ENCODE data around the gene HDAC7.

The HDAC7 gene

DNA sequence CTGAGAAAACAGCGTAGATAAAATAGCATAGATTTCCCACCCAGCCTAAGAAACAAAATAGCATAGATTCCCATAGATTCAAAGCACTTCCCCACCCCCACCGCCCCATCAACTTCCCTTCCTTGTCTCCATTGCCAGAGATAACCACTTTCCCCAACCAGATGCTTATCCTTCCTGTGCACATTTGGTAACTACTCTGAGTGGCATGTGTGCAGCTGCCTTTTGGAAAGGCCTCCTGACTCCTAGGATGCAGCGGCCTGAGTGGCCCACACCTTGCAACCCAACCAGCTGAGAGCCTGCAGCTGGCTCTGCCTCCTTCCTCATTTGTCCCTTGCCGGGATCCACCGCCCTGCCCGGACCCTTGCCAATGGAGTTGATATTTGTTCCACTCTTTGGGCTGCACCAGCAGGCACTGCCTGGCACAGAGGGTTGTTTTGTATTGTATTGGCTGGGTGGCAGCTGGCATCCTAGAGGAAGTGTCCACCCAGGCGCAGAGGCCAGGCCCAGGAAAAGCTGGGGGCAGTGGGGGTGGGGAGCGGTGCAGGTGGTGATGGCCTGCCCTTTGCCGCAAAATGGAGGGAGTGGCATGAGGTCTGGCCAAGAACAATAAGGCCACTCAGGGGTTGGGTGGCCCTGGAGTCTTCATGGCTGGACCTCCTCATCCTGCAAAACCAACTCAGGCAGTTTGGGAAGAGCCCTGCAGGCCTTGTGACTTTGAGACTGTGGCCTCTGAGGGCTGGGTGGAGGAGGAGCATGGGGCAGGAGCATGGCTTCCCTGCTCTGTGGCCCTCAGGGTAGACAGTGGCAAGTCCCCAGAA is 41.8 kb downstream of the HDAC7 start:
- Histone ChIP-seq H3K4me1 (ENCODE audit: insufficient read depth, low read length, poor library complexity, severe bottlenecking) (peaks cover 49% of the 10 kb centered on the region), H2AFZ (ENCODE audit: low read length) (no peak overlapping the region), H3K4me2 (ENCODE audit: low read depth, low read length, poor library complexity, severe bottlenecking) (peak overlapping the region; percentile 27), H3F3A (ENCODE audit: low read depth) (no peaks in the 10 kb centered on the region; the same call in 1 of the 2 replicates), H4K20me1 (ENCODE audit: insufficient read depth, low read length, poor library complexity, severe bottlenecking) (peaks cover 5% of the 10 kb centered on the region), H3K36me3 (ENCODE audit: insufficient read depth, low read length) (peaks cover 10% of the 10 kb centered on the region; the same call in 1 of the 2 replicates), H3K4me3 (ENCODE audit: low read length, poor library complexity, severe bottlenecking) (no peak overlapping the region), H3K9me3 (ENCODE audit: insufficient read depth, low read depth, low read length) (no peaks in the 10 kb centered on the region), H3K27me3 (ENCODE audit: insufficient read depth, low read length, poor library complexity, severe bottlenecking) (no peaks in the 10 kb centered on the region), H3K9ac (ENCODE audit: low read depth, low read length, poor library complexity, severe bottlenecking) (no peak overlapping the region), H3K79me2 (ENCODE audit: insufficient read depth, low read length) (peaks cover 10% of the 10 kb centered on the region), H3K9me2 (replicated peaks; ENCODE audit: low read depth, low read length) (no peaks in the 10 kb centered on the region)
- no peak for TF ChIP-seq CTCF (conservative IDR thresholded peaks at IDR 0.05; ENCODE audit: low read length)
- no peak for TF ChIP-seq EZH2phosphoT487 (IDR thresholded peaks at IDR 0.05; ENCODE audit: borderline replicate concordance)

- H3K27me3 ChIP-seq (ENCODE audit: insufficient read depth, low read length, poor library complexity, severe bottlenecking) = no peaks in the 10 kb centered on the region
- H3K36me3 ChIP-seq (ENCODE audit: insufficient read depth, low read length) = peaks cover 4% of the 10 kb centered on the region; the same call in 1 of the 2 replicates
- no peaks in the 10 kb centered on the region; the same call in 1 of the 2 replicates for H3F3A ChIP-seq (ENCODE audit: low read depth)
- H3K9ac ChIP-seq (ENCODE audit: low read depth, low read length, poor library complexity, severe bottlenecking) = peak overlapping the region; percentile 25
- TF ChIP-seq EZH2phosphoT487 (IDR thresholded peaks at IDR 0.05; ENCODE audit: borderline replicate concordance) = no peak
- no peak for TF ChIP-seq CTCF (conservative IDR thresholded peaks at IDR 0.05; ENCODE audit: low read length)
- no peak overlapping the region for H3K4me3 ChIP-seq (ENCODE audit: low read length, poor library complexity, severe bottlenecking)
- H3K4me2 ChIP-seq (ENCODE audit: low read depth, low read length, poor library complexity, severe bottlenecking) = peak overlapping the region; percentile 92
- H3K9me2 ChIP-seq (replicated peaks; ENCODE audit: low read depth, low read length) = no peaks in the 10 kb centered on the region
- H4K20me1 ChIP-seq (ENCODE audit: insufficient read depth, low read length, poor library complexity, severe bottlenecking) = peaks cover 5% of the 10 kb centered on the region
- peaks cover 10% of the 10 kb centered on the region for H3K79me2 ChIP-seq (ENCODE audit: insufficient read depth, low read length)
- no peak overlapping the region for H2AFZ ChIP-seq (ENCODE audit: low read length)
- H3K9me3 ChIP-seq (ENCODE audit: insufficient read depth, low read depth, low read length) = no peaks in the 10 kb centered on the region
- peaks cover 49% of the 10 kb centered on the region for H3K4me1 ChIP-seq (ENCODE audit: insufficient read depth, low read length, poor library complexity, severe bottlenecking)
Measured at GRCh38 chr12:47777151-47777550, 42.6 kb downstream of the HDAC7 start.

DNA sequence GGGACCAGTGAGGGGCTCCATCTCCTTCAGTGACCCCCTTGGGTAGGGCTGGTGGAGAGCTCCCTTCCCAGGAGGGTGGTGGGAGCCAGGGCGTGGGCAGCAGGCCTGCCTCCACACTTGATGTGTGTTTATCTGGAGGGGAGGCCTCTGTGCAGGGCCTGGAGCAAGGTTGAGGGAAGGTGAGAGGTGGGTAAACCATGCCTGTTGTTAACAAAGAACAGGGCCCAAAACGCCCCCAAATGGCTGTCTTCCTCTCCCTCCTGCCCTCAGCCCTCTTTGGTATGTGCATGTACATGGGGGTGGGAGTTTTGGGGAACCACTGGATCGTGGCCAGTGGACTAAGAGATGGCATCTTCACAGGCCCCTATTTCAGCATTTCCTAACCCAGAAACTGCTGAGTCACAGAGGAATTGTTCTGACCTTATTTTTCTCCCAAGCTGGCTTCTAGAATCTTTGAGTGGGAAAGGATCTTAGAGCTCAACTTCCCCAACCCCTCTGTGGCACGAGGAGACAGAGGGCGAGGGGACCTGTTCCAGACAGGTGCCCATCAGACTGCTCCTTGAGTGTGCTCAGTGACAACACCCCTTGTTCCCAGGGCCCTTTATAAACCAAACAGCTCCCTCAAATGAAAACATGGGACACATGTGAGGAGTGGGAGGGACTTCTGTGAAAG is 43.1 kb downstream of the HDAC7 start:
- H3K4me3 ChIP-seq (ENCODE audit: low read length, poor library complexity, severe bottlenecking) = no peak overlapping the region
- H4K20me1 ChIP-seq (ENCODE audit: insufficient read depth, low read length, poor library complexity, severe bottlenecking) = peaks cover 5% of the 10 kb centered on the region
- H3K79me2 ChIP-seq (ENCODE audit: insufficient read depth, low read length) = peaks cover 10% of the 10 kb centered on the region
- no peaks in the 10 kb centered on the region; the same call in 1 of the 2 replicates for H3K36me3 ChIP-seq (ENCODE audit: insufficient read depth, low read length)
- no peaks in the 10 kb centered on the region for H3K9me2 ChIP-seq (replicated peaks; ENCODE audit: low read depth, low read length)
- no peaks in the 10 kb centered on the region for H3K9me3 ChIP-seq (ENCODE audit: insufficient read depth, low read depth, low read length)
- peak overlapping the region; percentile 92 for H3K4me2 ChIP-seq (ENCODE audit: low read depth, low read length, poor library complexity, severe bottlenecking)
- H3F3A ChIP-seq (ENCODE audit: low read depth) = no peaks in the 10 kb centered on the region; the same call in 1 of the 2 replicates
- TF ChIP-seq CTCF (conservative IDR thresholded peaks at IDR 0.05; ENCODE audit: low read length) (no peak), EZH2phosphoT487 (IDR thresholded peaks at IDR 0.05; ENCODE audit: borderline replicate concordance) (no peak)
- no peaks in the 10 kb centered on the region for H3K27me3 ChIP-seq (ENCODE audit: insufficient read depth, low read length, poor library complexity, severe bottlenecking)
- H3K4me1 ChIP-seq (ENCODE audit: insufficient read depth, low read length, poor library complexity, severe bottlenecking) = peaks cover 49% of the 10 kb centered on the region
- H3K9ac ChIP-seq (ENCODE audit: low read depth, low read length, poor library complexity, severe bottlenecking) = peak overlapping the region; percentile 25
- no peak overlapping the region for H2AFZ ChIP-seq (ENCODE audit: low read length)
